Lower leg skin (tissue), 4 donors: Measurements from ENCODE around the gene CLEC7A. TPM values are rescaled to one million over a fixed set of nuclear protein-coding genes. Genes with fewer than 3 reads are reported as not detected.

Experiments
- DNase-seq, 2 donors: peaks; one replicate each; pipeline ENCODE4 v3.0.0-alpha.2; 2019; ENCODE audit warnings: low spot score in 2 of 2
- H3K4me3 ChIP-seq: fragments of 200-600 bp; sonication (generic); 2 replicates; pipeline ENCODE4 v1.5.1; 2017; ENCODE audit warnings: mild to moderate bottlenecking, low read depth; ENCODE audit not compliant: poor library complexity, severe bottlenecking
- CTCF ChIP-seq, 3 donors: fragments of 450-650 bp; IDR thresholded peaks; one replicate each; pipeline ENCODE4 v1.5.1; 2016; ENCODE audit warnings: antibody characterized with exemption in 3 of 3, mild to moderate bottlenecking in 3 of 3, moderate library complexity in 2 of 3
- POLR2A ChIP-seq, 2 donors: fragments of 450-650 bp; IDR thresholded peaks; one replicate each; pipeline ENCODE4 v1.6.1; 2016 to 2017; ENCODE audit warnings: antibody characterized with exemption in 2 of 2, mild to moderate bottlenecking in 1 of 2, moderate library complexity in 1 of 2
- WGBS, 2 donors: methylation state at CpG; one replicate each; pipeline ENCODE4 v1.1.5; 2018; 5-methylcytosine and 5-hydroxymethylcytosine counted together
- intact Hi-C: fragments of 100-400 bp; cut with DNase I; formaldehyde crosslinking; loops from one replicate; pipeline ENCODE4 v1.15.0; 2023; ENCODE audit warnings: low total_unique reads
- total RNA-seq, 4 donors: library from RNA; depleted of rRNA; stranded (reverse); fragments of >200 nt; gene quantifications; one replicate each; pipeline ENCODE4 v1.1.0, GENCODE V29; 2016

The CLEC7A gene
- total RNA-seq, 4 donors from 2014 or later: 4.8 to 14.1 (median 6.7) TPM

GRCh38 chr12:10101042-10101579, 28.9 kb downstream of the CLEC7A start:
- intact Hi-C loops: no loop called here
- DNase-seq: peak in 1 of 2 donors; percentile 28
- WGBS, 2 donors: 17 to 23% methylated on average over 5 of the region's 5 CpGs
- no peak overlapping the region for H3K4me3 ChIP-seq
- no peak for TF ChIP-seq CTCF (IDR thresholded peaks at IDR 0.05)
- TF ChIP-seq POLR2A (IDR thresholded peaks at IDR 0.05): no peak

GRCh38 chr12:10098791-10099190, 31.2 kb downstream of the CLEC7A start, which contains the start of gene CLEC1A:
CLEC1A (minus strand) TSS chr12:10098985; CDS start chr12:10098922, 63 bp downstream.
- 61 to 62% methylated on average over 10 of the region's 10 CpGs for WGBS, 2 donors
- intact Hi-C loops: no loop called here
- no peak for TF ChIP-seq POLR2A (IDR thresholded peaks at IDR 0.05)
- TF ChIP-seq CTCF (IDR thresholded peaks at IDR 0.05): no peak
- DNase-seq: no peak
- no peak within 1 kb of the TSS for H3K4me3 ChIP-seq

- intact Hi-C loops: no loop called here
- H3K4me3 ChIP-seq: no peak overlapping the region
- 20 to 54% methylated on average over 3 of the region's 3 CpGs for WGBS, 2 donors
- DNase-seq: no peak
- TF ChIP-seq CTCF (IDR thresholded peaks at IDR 0.05) (no peak), POLR2A (IDR thresholded peaks at IDR 0.05) (no peak)
These were observed 32.5 kb downstream of the CLEC7A start for GRCh38 chr12:10097521-10097920.

GRCh38 chr12:10095971-10096370, 34.0 kb downstream of the CLEC7A start:
- TF ChIP-seq POLR2A (IDR thresholded peaks at IDR 0.05): no peak
- TF ChIP-seq CTCF (IDR thresholded peaks at IDR 0.05): no peak
- no peak overlapping the region for H3K4me3 ChIP-seq
- intact Hi-C loops: no loop called here
- WGBS, 2 donors: 88% methylated on average over 3 of the region's 3 CpGs
- DNase-seq: no peak

GRCh38 chr12:10094646-10095395, 35.2 kb downstream of the CLEC7A start:
- WGBS, 2 donors: 59 to 79% methylated on average over 4 of the region's 4 CpGs
- intact Hi-C loops: no loop called here
- TF ChIP-seq CTCF (IDR thresholded peaks at IDR 0.05) (no peak), POLR2A (IDR thresholded peaks at IDR 0.05) (no peak)
- DNase-seq: no peak
- H3K4me3 ChIP-seq: no peak overlapping the region
